ENCODE results near the gene SLC25A21. TPM values are rescaled to one million over a fixed set of nuclear protein-coding genes. Genes with fewer than 3 reads are reported as not detected.

The SLC25A21 gene
- total and polyA plus RNA-seq, 4 experiments from 2014 or later: not detected

- Histone ChIP-seq H3K9me3 (ENCODE audit: control insufficient read depth in 1 of 2, low read length in 2 of 2) (no peaks in the 10 kb centered on the region), H3K27me3 (ENCODE audit: insufficient read depth, low read length) (no peaks in the 10 kb centered on the region), H3K4me3 (ENCODE audit: low read length in 2 of 2) (no peak overlapping the region), H3K27ac (ENCODE audit: low read depth, low read length) (no peak overlapping the region), H3K36me3 (ENCODE audit: insufficient read depth, low read length) (no peaks in the 10 kb centered on the region), H3K4me1 (ENCODE audit: insufficient read depth, low read length) (no peaks in the 10 kb centered on the region)
- H3K27ac Mint-ChIP-seq: no peak overlapping the region
- intact Hi-C loops (cut with micrococcal nuclease): no loop called here
- no peaks in the 10 kb centered on the region for H3K36me3 Mint-ChIP-seq
- H3K4me1 Mint-ChIP-seq: no peaks in the 10 kb centered on the region
- H3K4me3 Mint-ChIP-seq: no peak overlapping the region
- no peaks in the 10 kb centered on the region for H3K9me3 Mint-ChIP-seq
- peaks cover 6% of the 10 kb centered on the region in 2 donors for H3K27me3 Mint-ChIP-seq
- ChIA-PET POLR2A (ENCODE audit: partially characterized antibody) (no interaction called here), CTCF (ENCODE audit: partially characterized antibody) (interaction anchor here (0.7 to 2.5 kb wide), 4 partner anchors 8 to 1491 kb away, joined by 3 to 12 read pairs (median 8); no protein-coding TSS in a partner anchor)
- peak in 4 of 5 donors; percentile 1 to 46 (median 6) for DNase-seq
These were observed 230.5 kb downstream of the SLC25A21 start for GRCh38 chr14:36941783-36942521.

- peaks cover 6% of the 10 kb centered on the region in 2 donors for H3K27me3 Mint-ChIP-seq
- POLR2A ChIA-PET (ENCODE audit: partially characterized antibody): no interaction called here
- DNase-seq: no peak
- no peaks in the 10 kb centered on the region for H3K27me3 ChIP-seq (ENCODE audit: insufficient read depth, low read length)
- no peaks in the 10 kb centered on the region for H3K36me3 ChIP-seq (ENCODE audit: insufficient read depth, low read length)
- H3K4me1 Mint-ChIP-seq: no peaks in the 10 kb centered on the region
- no peak overlapping the region for H3K4me3 Mint-ChIP-seq
- no peak overlapping the region for H3K27ac ChIP-seq (ENCODE audit: low read depth, low read length)
- H3K36me3 Mint-ChIP-seq: no peaks in the 10 kb centered on the region
- H3K4me3 ChIP-seq (ENCODE audit: low read length in 2 of 2): no peak overlapping the region
- H3K4me1 ChIP-seq (ENCODE audit: insufficient read depth, low read length): no peaks in the 10 kb centered on the region
- H3K27ac Mint-ChIP-seq: no peak overlapping the region
- CTCF ChIA-PET (ENCODE audit: partially characterized antibody): no interaction called here
- intact Hi-C loops (cut with micrococcal nuclease): no loop called here
- no peaks in the 10 kb centered on the region for H3K9me3 Mint-ChIP-seq
- no peaks in the 10 kb centered on the region for H3K9me3 ChIP-seq (ENCODE audit: control insufficient read depth in 1 of 2, low read length in 2 of 2)
These were observed 231.9 kb downstream of the SLC25A21 start for GRCh38 chr14:36940476-36940875.

GRCh38 chr14:36939265-36939664, 233.1 kb downstream of the SLC25A21 start:
- Mint-ChIP-seq H3K9me3 (no peaks in the 10 kb centered on the region), H3K4me1 (no peaks in the 10 kb centered on the region), H3K27me3 (peaks cover 6% of the 10 kb centered on the region in 2 donors), H3K27ac (no peak overlapping the region), H3K36me3 (no peaks in the 10 kb centered on the region), H3K4me3 (no peak overlapping the region)
- Histone ChIP-seq H3K36me3 (ENCODE audit: insufficient read depth, low read length) (no peaks in the 10 kb centered on the region), H3K27me3 (ENCODE audit: insufficient read depth, low read length) (no peaks in the 10 kb centered on the region), H3K9me3 (ENCODE audit: control insufficient read depth in 1 of 2, low read length in 2 of 2) (no peaks in the 10 kb centered on the region), H3K27ac (ENCODE audit: low read depth, low read length) (no peak overlapping the region), H3K4me3 (ENCODE audit: low read length in 2 of 2) (no peak overlapping the region), H3K4me1 (ENCODE audit: insufficient read depth, low read length) (no peaks in the 10 kb centered on the region)
- ChIA-PET CTCF (ENCODE audit: partially characterized antibody) (no interaction called here), POLR2A (ENCODE audit: partially characterized antibody) (no interaction called here)
- DNase-seq: no peak
- intact Hi-C loops (cut with micrococcal nuclease): no loop called here

GRCh38 chr14:36938678-36939077, 233.7 kb downstream of the SLC25A21 start:
- CTCF ChIA-PET (ENCODE audit: partially characterized antibody): no interaction called here
- Mint-ChIP-seq H3K27me3 (peaks cover 4 to 6% of the 10 kb centered on the region in 2 donors), H3K27ac (no peak overlapping the region), H3K4me3 (no peak overlapping the region), H3K36me3 (no peaks in the 10 kb centered on the region), H3K4me1 (no peaks in the 10 kb centered on the region), H3K9me3 (no peaks in the 10 kb centered on the region)
- no peaks in the 10 kb centered on the region for H3K4me1 ChIP-seq (ENCODE audit: insufficient read depth, low read length)
- DNase-seq: no peak
- H3K27me3 ChIP-seq (ENCODE audit: insufficient read depth, low read length): no peaks in the 10 kb centered on the region
- H3K9me3 ChIP-seq (ENCODE audit: control insufficient read depth in 1 of 2, low read length in 2 of 2): no peaks in the 10 kb centered on the region
- intact Hi-C loops (cut with micrococcal nuclease): no loop called here
- POLR2A ChIA-PET (ENCODE audit: partially characterized antibody): no interaction called here
- H3K36me3 ChIP-seq (ENCODE audit: insufficient read depth, low read length): no peaks in the 10 kb centered on the region
- no peak overlapping the region for H3K4me3 ChIP-seq (ENCODE audit: low read length in 2 of 2)
- no peak overlapping the region for H3K27ac ChIP-seq (ENCODE audit: low read depth, low read length)

GRCh38 chr14:36935976-36936678, 236.3 kb downstream of the SLC25A21 start:
- H3K27ac Mint-ChIP-seq: no peak overlapping the region
- no peaks in the 10 kb centered on the region for H3K27me3 ChIP-seq (ENCODE audit: insufficient read depth, low read length)

GRCh38 chr14:36934304-36934703, 238.1 kb downstream of the SLC25A21 start:
- no peaks in the 10 kb centered on the region for H3K36me3 Mint-ChIP-seq
- H3K27me3 Mint-ChIP-seq: peaks cover 0 to 1% of the 10 kb centered on the region in 2 donors
- H3K36me3 ChIP-seq (ENCODE audit: insufficient read depth, low read length): no peaks in the 10 kb centered on the region
- H3K4me3 Mint-ChIP-seq: no peak overlapping the region
- CTCF ChIA-PET (ENCODE audit: partially characterized antibody): interaction anchor here (1.5 kb wide), 1 partner anchor 8 kb away, joined by 12 read pairs; no protein-coding TSS in a partner anchor
- POLR2A ChIA-PET (ENCODE audit: partially characterized antibody): no interaction called here
- H3K9me3 Mint-ChIP-seq: peaks cover 0 to 4% (median 0%) of the 10 kb centered on the region in 8 donors
- no peaks in the 10 kb centered on the region for H3K9me3 ChIP-seq (ENCODE audit: control insufficient read depth in 1 of 2, low read length in 2 of 2)
- no peak overlapping the region for H3K27ac ChIP-seq (ENCODE audit: low read depth, low read length)
- intact Hi-C loops (cut with micrococcal nuclease): no loop called here
- H3K4me1 ChIP-seq (ENCODE audit: insufficient read depth, low read length): no peaks in the 10 kb centered on the region
- no peak overlapping the region for H3K27ac Mint-ChIP-seq
- no peak for DNase-seq
- no peaks in the 10 kb centered on the region for H3K27me3 ChIP-seq (ENCODE audit: insufficient read depth, low read length)
- H3K4me1 Mint-ChIP-seq: no peaks in the 10 kb centered on the region
- H3K4me3 ChIP-seq (ENCODE audit: low read length in 2 of 2): no peak overlapping the region

More at GRCh38 chr14:36935976-36936678, 236.3 kb downstream of the SLC25A21 start:
- H3K4me3 Mint-ChIP-seq: no peak overlapping the region
- Histone ChIP-seq H3K9me3 (ENCODE audit: control insufficient read depth in 1 of 2, low read length in 2 of 2) (no peaks in the 10 kb centered on the region), H3K4me1 (ENCODE audit: insufficient read depth, low read length) (no peaks in the 10 kb centered on the region), H3K4me3 (ENCODE audit: low read length in 2 of 2) (no peak overlapping the region), H3K36me3 (ENCODE audit: insufficient read depth, low read length) (no peaks in the 10 kb centered on the region), H3K27ac (ENCODE audit: low read depth, low read length) (no peak overlapping the region)
- ChIA-PET POLR2A (ENCODE audit: partially characterized antibody) (no interaction called here), CTCF (ENCODE audit: partially characterized antibody) (no interaction called here)
- no peak for DNase-seq
- H3K9me3 Mint-ChIP-seq: no peaks in the 10 kb centered on the region
- H3K27me3 Mint-ChIP-seq: peaks cover 0 to 2% of the 10 kb centered on the region in 2 donors
- H3K36me3 Mint-ChIP-seq: no peaks in the 10 kb centered on the region
- no peaks in the 10 kb centered on the region for H3K4me1 Mint-ChIP-seq
- intact Hi-C loops (cut with micrococcal nuclease): no loop called here

GRCh38 chr14:36931791-36932190, 240.6 kb downstream of the SLC25A21 start:
- Histone ChIP-seq H3K9me3 (ENCODE audit: control insufficient read depth in 1 of 2, low read length in 2 of 2) (no peaks in the 10 kb centered on the region), H3K4me3 (ENCODE audit: low read length in 2 of 2) (no peak overlapping the region), H3K36me3 (ENCODE audit: insufficient read depth, low read length) (no peaks in the 10 kb centered on the region), H3K27ac (ENCODE audit: low read depth, low read length) (no peak overlapping the region), H3K4me1 (ENCODE audit: insufficient read depth, low read length) (no peaks in the 10 kb centered on the region), H3K27me3 (ENCODE audit: insufficient read depth, low read length) (no peaks in the 10 kb centered on the region)
- intact Hi-C loops (cut with micrococcal nuclease): no loop called here
- no peak for DNase-seq
- H3K9me3 Mint-ChIP-seq: peaks cover 0 to 4% (median 0%) of the 10 kb centered on the region in 8 donors
- no peaks in the 10 kb centered on the region for H3K36me3 Mint-ChIP-seq
- H3K27me3 Mint-ChIP-seq: peaks cover 0 to 1% of the 10 kb centered on the region in 2 donors
- H3K27ac Mint-ChIP-seq: no peak overlapping the region
- ChIA-PET POLR2A (ENCODE audit: partially characterized antibody) (no interaction called here), CTCF (ENCODE audit: partially characterized antibody) (no interaction called here)
- H3K4me1 Mint-ChIP-seq: no peaks in the 10 kb centered on the region
- no peak overlapping the region for H3K4me3 Mint-ChIP-seq
